SJCRH30 (cell line): ENCODE data around the gene PLCB1. TPM values are rescaled to one million over a fixed set of nuclear protein-coding genes. Genes with fewer than 3 reads are reported as not detected.

ENCODE experiments used
- DNase-seq, 2 experiments: peaks; one replicate each; pipeline ENCODE4 v3.0.0-alpha.2; 2015 to 2020
- H3K27ac ChIP-seq: fragments of 250-450 bp; sonication (Bioruptor Pico); 2 replicates; pipeline ENCODE4 v1.5.1; 2020; ENCODE audit warnings: mild to moderate bottlenecking, moderate library complexity
- H3K27me3 ChIP-seq: fragments of 250-450 bp; sonication (Bioruptor Pico); 2 replicates; pipeline ENCODE4 v1.5.1; 2020; ENCODE audit warnings: mild to moderate bottlenecking, moderate library complexity
- H3K36me3 ChIP-seq: fragments of 250-450 bp; sonication (Bioruptor Pico); 2 replicates; pipeline ENCODE4 v1.5.1; 2020; ENCODE audit warnings: mild to moderate bottlenecking, moderate library complexity
- H3K4me1 ChIP-seq: fragments of 250-450 bp; sonication (Bioruptor Pico); 2 replicates; pipeline ENCODE4 v1.5.1; 2020; ENCODE audit warnings: mild to moderate bottlenecking, moderate library complexity
- H3K4me3 ChIP-seq: fragments of 250-450 bp; sonication (Bioruptor Pico); 2 replicates; pipeline ENCODE4 v1.5.1; 2020; ENCODE audit warnings: mild to moderate bottlenecking, moderate library complexity
- H3K9me3 ChIP-seq: fragments of 250-450 bp; sonication (Bioruptor Pico); replicated peaks from 2 replicates; pipeline ENCODE4 v1.5.1; 2020; ENCODE audit warnings: mild to moderate bottlenecking, moderate library complexity
- total RNA-seq: library from RNA; depleted of rRNA; stranded (reverse); fragments of >200 nt; shearing (Covaris generic); gene quantifications from 2 replicates; pipeline ENCODE4 v1.2.3, GENCODE V29; 2014

The PLCB1 gene
- total RNA-seq, 1 experiment from 2014 or later = 13.4 TPM

GRCh38 chr20:8856668-8857067 is 724.6 kb downstream of the PLCB1 start:
- no peaks in the 10 kb centered on the region for H3K9me3 ChIP-seq
- no peaks in the 10 kb centered on the region for H3K36me3 ChIP-seq
- no peak overlapping the region for H3K27ac ChIP-seq
- no peak overlapping the region for H3K4me3 ChIP-seq
- H3K4me1 ChIP-seq = no peaks in the 10 kb centered on the region
- DNase-seq = no peak
- no peaks in the 10 kb centered on the region for H3K27me3 ChIP-seq

GRCh38 chr20:8858181-8858787 is 726.2 kb downstream of the PLCB1 start:
- DNase-seq = no peak
- Histone ChIP-seq H3K9me3 (no peaks in the 10 kb centered on the region), H3K4me3 (no peak overlapping the region), H3K36me3 (no peaks in the 10 kb centered on the region), H3K4me1 (no peaks in the 10 kb centered on the region), H3K27ac (no peak overlapping the region), H3K27me3 (no peaks in the 10 kb centered on the region)

DNA sequence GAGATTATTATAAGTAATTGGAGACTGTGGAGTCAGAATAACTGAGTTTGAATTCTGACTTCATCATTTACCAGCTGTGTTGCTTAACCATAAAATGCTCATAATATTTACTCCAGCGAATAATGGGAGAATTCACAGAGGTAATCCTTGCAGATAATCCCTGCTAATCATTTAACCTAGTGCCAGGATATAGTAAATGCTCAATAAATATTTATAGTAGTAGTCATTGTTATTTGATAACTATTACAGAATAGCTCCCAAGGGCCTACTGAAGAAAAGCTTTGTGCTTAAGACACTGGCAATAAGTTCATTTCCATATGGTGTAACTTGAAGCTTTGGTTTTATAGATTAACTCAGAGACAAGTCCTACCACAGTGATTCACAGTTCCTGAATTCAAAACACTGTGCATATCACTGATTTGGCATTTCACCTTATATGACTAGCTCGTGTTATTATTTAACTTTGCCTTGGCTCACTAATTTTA is 728.0 kb downstream of the PLCB1 start:
- peak in 1 of 2 experiments; percentile 44 for DNase-seq
- H3K27ac ChIP-seq = no peak overlapping the region
- H3K9me3 ChIP-seq = no peaks in the 10 kb centered on the region

DNA sequence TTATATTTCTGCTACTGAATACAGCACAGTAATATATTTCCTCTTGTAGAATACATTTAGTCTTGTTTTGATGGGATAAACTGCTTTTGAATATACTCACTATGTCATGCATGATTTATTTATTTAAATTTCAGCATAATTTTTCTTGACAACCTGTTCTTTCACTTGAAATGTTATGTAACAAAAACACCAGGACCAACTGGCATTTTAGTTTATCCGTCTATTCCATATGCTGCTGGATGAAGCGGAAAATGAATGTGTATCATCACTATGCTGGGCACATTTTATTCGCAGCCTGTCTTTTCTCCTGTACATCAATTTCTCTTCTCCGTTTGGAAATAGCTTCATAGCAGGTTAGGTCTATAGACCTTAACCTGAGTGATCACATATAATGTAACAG is 730.0 kb downstream of the PLCB1 start:
- Histone ChIP-seq H3K9me3 (no peaks in the 10 kb centered on the region), H3K36me3 (no peaks in the 10 kb centered on the region), H3K4me3 (no peak overlapping the region), H3K4me1 (no peaks in the 10 kb centered on the region), H3K27ac (no peak overlapping the region), H3K27me3 (no peaks in the 10 kb centered on the region)
- DNase-seq = no peak

More for the DNA sequence above, 728.0 kb downstream of the PLCB1 start:
- no peak overlapping the region for H3K4me3 ChIP-seq
- H3K27me3 ChIP-seq = no peaks in the 10 kb centered on the region
- H3K36me3 ChIP-seq = no peaks in the 10 kb centered on the region
- no peaks in the 10 kb centered on the region for H3K4me1 ChIP-seq

- Histone ChIP-seq H3K4me1 (no peaks in the 10 kb centered on the region), H3K4me3 (no peak overlapping the region), H3K27me3 (no peaks in the 10 kb centered on the region), H3K27ac (no peak overlapping the region), H3K9me3 (no peaks in the 10 kb centered on the region), H3K36me3 (no peaks in the 10 kb centered on the region)
- DNase-seq = no peak
These were observed 733.6 kb downstream of the PLCB1 start for GRCh38 chr20:8865636-8866035.

DNA sequence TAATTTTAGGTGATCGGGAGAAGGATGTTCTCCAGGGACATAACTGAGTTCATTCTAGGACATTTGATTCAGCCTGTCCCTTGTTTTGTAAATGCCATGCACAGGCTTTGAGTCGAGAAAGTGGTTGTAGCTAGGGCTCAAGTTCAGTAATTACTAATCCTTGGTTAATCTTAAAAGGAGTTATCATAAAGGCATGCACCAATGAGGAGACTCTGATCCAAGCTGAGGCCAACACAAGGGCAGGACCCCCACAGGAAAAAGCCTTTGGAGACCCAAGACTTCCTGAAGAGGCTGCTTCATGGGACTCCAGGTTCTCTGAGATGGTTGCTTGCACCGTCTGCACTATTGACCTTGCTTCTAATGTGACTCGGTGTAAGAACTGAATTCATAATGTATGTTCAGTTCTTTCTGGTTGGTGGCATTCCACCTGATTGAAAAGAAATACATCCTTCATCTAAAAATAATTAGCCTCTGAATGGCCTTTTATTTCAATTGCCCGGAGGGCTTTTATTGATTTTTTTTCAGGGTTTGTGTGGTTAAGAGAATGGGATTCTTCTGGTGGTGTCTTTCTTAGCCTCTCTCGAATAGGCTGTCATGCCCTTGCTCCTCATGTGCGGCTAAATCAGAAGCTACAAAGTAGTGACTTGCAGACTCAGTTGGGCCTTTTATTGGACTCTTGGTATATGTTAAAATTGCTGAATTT is 735.1 kb downstream of the PLCB1 start:
- Histone ChIP-seq H3K9me3 (no peaks in the 10 kb centered on the region), H3K27ac (no peak overlapping the region), H3K27me3 (no peaks in the 10 kb centered on the region)

GRCh38 chr20:8870652-8871051 is 738.6 kb downstream of the PLCB1 start:
- DNase-seq = no peak
- Histone ChIP-seq H3K36me3 (no peaks in the 10 kb centered on the region), H3K4me1 (no peaks in the 10 kb centered on the region), H3K27me3 (no peaks in the 10 kb centered on the region), H3K27ac (no peak overlapping the region), H3K4me3 (no peak overlapping the region), H3K9me3 (no peaks in the 10 kb centered on the region)

More for the DNA sequence above, 735.1 kb downstream of the PLCB1 start:
- DNase-seq = no peak
- no peak overlapping the region for H3K4me3 ChIP-seq
- no peaks in the 10 kb centered on the region for H3K36me3 ChIP-seq
- H3K4me1 ChIP-seq = no peaks in the 10 kb centered on the region

DNA sequence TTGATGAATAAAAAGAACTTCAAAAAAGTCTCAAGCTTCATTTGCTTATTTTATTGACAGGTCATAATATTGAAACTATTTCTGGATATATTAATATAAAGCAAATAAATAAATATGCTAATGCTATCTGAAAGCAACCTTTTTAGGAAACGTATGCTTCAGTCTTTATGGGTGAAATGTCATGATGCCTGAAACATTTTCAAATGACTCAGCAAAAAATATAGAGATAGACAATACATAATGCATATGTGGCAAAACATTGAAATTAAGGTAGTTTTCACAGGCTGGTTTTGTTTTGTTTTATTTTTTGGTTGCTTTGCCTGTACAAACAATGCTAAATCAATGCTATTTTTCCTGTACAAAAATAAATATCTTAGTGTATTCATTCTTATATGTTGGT is 742.4 kb downstream of the PLCB1 start:
- DNase-seq = no peak
- Histone ChIP-seq H3K27me3 (no peaks in the 10 kb centered on the region), H3K4me1 (no peaks in the 10 kb centered on the region), H3K4me3 (no peak overlapping the region), H3K27ac (no peak overlapping the region), H3K36me3 (no peaks in the 10 kb centered on the region), H3K9me3 (no peaks in the 10 kb centered on the region)

- DNase-seq = no peak
- Histone ChIP-seq H3K27me3 (no peaks in the 10 kb centered on the region), H3K27ac (no peak overlapping the region)
These were observed 743.5 kb downstream of the PLCB1 start for GRCh38 chr20:8875586-8875985.

GRCh38 chr20:8876366-8876765 is 744.3 kb downstream of the PLCB1 start:
- no peak for DNase-seq
- Histone ChIP-seq H3K9me3 (no peaks in the 10 kb centered on the region), H3K4me1 (no peaks in the 10 kb centered on the region), H3K27ac (no peak overlapping the region), H3K4me3 (no peak overlapping the region), H3K27me3 (no peaks in the 10 kb centered on the region), H3K36me3 (no peaks in the 10 kb centered on the region)

More at GRCh38 chr20:8875586-8875985, 743.5 kb downstream of the PLCB1 start:
- H3K36me3 ChIP-seq = no peaks in the 10 kb centered on the region
- no peaks in the 10 kb centered on the region for H3K4me1 ChIP-seq
- no peaks in the 10 kb centered on the region for H3K9me3 ChIP-seq
- H3K4me3 ChIP-seq = no peak overlapping the region

GRCh38 chr20:8877294-8877693 is 745.2 kb downstream of the PLCB1 start:
- Histone ChIP-seq H3K9me3 (no peaks in the 10 kb centered on the region), H3K27ac (no peak overlapping the region), H3K4me3 (no peak overlapping the region), H3K36me3 (no peaks in the 10 kb centered on the region), H3K4me1 (no peaks in the 10 kb centered on the region), H3K27me3 (no peaks in the 10 kb centered on the region)
- DNase-seq = no peak

DNA sequence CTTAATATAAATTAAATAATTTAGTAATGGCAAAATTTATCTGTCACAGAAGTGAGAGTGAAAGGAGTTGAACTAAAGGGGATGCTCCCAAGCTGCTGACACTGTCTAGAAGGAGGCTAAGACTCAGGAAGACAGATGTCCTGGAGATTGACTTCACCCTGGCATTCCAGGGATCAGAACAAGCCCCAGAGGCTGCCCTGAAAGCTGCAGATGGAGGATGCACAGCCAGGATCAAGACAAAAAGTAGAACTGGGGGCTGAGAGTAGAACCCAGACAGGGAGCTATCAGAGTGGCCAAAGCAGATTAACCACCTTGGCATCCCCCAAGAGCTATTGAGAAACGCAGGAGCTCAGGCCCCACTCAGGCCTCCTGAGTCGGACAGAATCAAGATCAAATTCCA is 747.6 kb downstream of the PLCB1 start:
- H3K4me1 ChIP-seq = no peaks in the 10 kb centered on the region
- no peaks in the 10 kb centered on the region for H3K9me3 ChIP-seq
- H3K36me3 ChIP-seq = no peaks in the 10 kb centered on the region
- H3K27ac ChIP-seq = no peak overlapping the region
- H3K27me3 ChIP-seq = no peaks in the 10 kb centered on the region
- no peak overlapping the region for H3K4me3 ChIP-seq
- DNase-seq = no peak

DNA sequence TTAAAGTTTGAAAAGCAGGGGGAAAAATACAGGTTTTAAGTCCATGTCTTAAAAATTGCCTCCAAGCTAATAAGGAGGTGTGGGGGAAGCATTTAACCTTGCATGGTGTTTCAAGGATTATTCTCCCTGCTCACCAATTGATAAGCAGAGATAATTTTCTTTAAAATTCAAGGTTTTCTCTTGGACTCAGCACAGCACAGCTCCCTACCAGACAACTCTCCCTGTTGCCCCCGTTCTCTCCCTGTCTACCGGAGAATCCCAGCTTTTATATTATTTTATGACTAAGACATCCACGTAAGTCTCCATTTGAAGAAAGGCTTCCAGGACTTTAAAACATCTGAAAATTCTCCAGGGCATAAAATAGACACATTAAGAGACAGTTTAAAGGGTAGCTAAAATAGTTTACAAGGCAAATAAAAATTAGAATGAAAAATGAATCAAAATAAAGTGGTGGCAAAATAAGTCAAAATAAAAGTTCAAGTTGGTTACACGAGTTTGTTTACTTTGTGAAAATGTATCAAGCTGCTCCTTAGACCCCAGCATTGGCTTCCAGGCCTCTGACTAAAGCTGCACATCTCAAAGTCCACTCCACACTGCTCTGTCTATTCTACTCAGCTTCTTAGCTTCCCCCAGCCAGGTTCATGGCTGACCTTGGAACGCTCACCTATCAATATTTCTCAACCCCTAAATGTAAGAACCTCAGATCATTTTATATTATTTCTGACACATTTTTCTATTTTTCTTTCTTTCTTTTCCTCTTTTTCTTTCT is 748.2 kb downstream of the PLCB1 start:
- Histone ChIP-seq H3K27me3 (no peaks in the 10 kb centered on the region), H3K36me3 (no peaks in the 10 kb centered on the region), H3K9me3 (no peaks in the 10 kb centered on the region), H3K4me1 (no peaks in the 10 kb centered on the region), H3K27ac (no peak overlapping the region), H3K4me3 (no peak overlapping the region)
- no peak for DNase-seq

- Histone ChIP-seq H3K27me3 (no peaks in the 10 kb centered on the region), H3K27ac (no peak overlapping the region), H3K36me3 (no peaks in the 10 kb centered on the region), H3K4me3 (no peak overlapping the region), H3K9me3 (peaks cover 11% of the 10 kb centered on the region), H3K4me1 (no peaks in the 10 kb centered on the region)
- no peak for DNase-seq
These were observed 759.0 kb downstream of the PLCB1 start for GRCh38 chr20:8891039-8891438.

DNA sequence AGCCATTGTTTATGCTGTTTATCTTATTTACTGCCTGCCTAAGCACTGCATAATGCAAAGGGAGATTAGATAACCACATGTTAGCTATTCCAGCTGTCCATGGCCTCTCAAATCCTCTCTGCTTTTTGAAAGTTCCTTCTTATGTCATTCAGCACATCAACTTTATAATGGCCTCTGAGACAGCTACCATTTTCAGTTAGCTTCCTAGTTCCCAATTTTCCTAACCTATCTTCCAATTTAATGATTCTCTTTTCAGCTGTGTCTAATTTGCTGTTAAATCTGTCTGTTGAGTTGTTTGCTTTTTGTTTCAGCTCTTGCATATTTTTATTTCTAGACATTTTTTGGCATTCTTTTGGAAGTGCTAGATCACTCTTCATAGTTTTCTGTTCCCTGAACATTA is 763.4 kb downstream of the PLCB1 start:
- Histone ChIP-seq H3K4me1 (no peaks in the 10 kb centered on the region), H3K27ac (no peak overlapping the region), H3K27me3 (no peaks in the 10 kb centered on the region), H3K36me3 (no peaks in the 10 kb centered on the region), H3K9me3 (peaks cover 13% of the 10 kb centered on the region), H3K4me3 (no peak overlapping the region)
- DNase-seq = no peak
